ENCODE results near the gene RBM45. TPM values are rescaled to one million over a fixed set of nuclear protein-coding genes. Genes with fewer than 3 reads are reported as not detected.
A peak's percentile ranks its signal among the peaks of the same experiment; 100 is the strongest.

RBM45 gene
- total and polyA plus RNA-seq, 8 donors, result 11.5 to 29.4 (median 24.9) TPM

- intact Hi-C loops (cut with DNase I), result no loop called here
- Histone ChIP-seq H3K9me3 (no peaks in the 10 kb centered on the region), H3K4me3 (no peak overlapping the region), H3K36me3 (no peaks in the 10 kb centered on the region), H3K27ac (no peak overlapping the region), H3K4me1 (peaks cover 0 to 13% of the 10 kb centered on the region in 2 donors), H3K27me3 (peaks cover 4 to 38% of the 10 kb centered on the region in 2 donors)
- no peak for DNase-seq
- TF ChIP-seq CTCF (IDR thresholded peaks at IDR 0.05), result no peak
- no peak for ATAC-seq
Measured at GRCh38 chr2:178069551-178069950, 42.7 kb upstream of the RBM45 start.

- Histone ChIP-seq H3K4me1 (peaks cover 0 to 13% of the 10 kb centered on the region in 2 donors), H3K4me3 (no peak overlapping the region), H3K9me3 (no peaks in the 10 kb centered on the region), H3K27me3 (peaks cover 4 to 45% of the 10 kb centered on the region in 2 donors), H3K27ac (no peak overlapping the region), H3K36me3 (no peaks in the 10 kb centered on the region)
- ATAC-seq, result no peak
- intact Hi-C loops (cut with DNase I), result no loop called here
- no peak for DNase-seq
- no peak for TF ChIP-seq CTCF (IDR thresholded peaks at IDR 0.05)
Measured at GRCh38 chr2:178070824-178071223, 41.4 kb upstream of the RBM45 start.

- intact Hi-C loops (cut with DNase I), result no loop called here
- TF ChIP-seq CTCF (IDR thresholded peaks at IDR 0.05), result no peak
- Histone ChIP-seq H3K4me3 (no peak overlapping the region), H3K27ac (no peak overlapping the region), H3K9me3 (no peaks in the 10 kb centered on the region), H3K4me1 (peaks cover 0 to 13% of the 10 kb centered on the region in 2 donors), H3K27me3 (peaks cover 4 to 45% of the 10 kb centered on the region in 2 donors), H3K36me3 (no peaks in the 10 kb centered on the region)
- ATAC-seq, result no peak
- DNase-seq, result no peak
Measured at GRCh38 chr2:178072000-178072382, 40.2 kb upstream of the RBM45 start.

GRCh38 chr2:178072383-178073301, 39.6 kb upstream of the RBM45 start, which contains the start of gene PDE11A:
TSS of gene PDE11A (minus strand) at chr2:178072777. CDS start at chr2:178072437, 340 bp downstream.
- Histone ChIP-seq H3K9me3 (no peaks in the 10 kb centered on the region), H3K27ac (no peak within 1 kb of the TSS), H3K27me3 (peaks cover 4 to 45% of the 10 kb centered on the region in 2 donors), H3K4me3 (peak within 1 kb of the TSS; percentile 22 to 24), H3K36me3 (no peaks in the 10 kb centered on the region), H3K4me1 (peaks cover 0 to 13% of the 10 kb centered on the region in 2 donors)
- peak; percentile 17 to 92 (median 77) for DNase-seq
- TF ChIP-seq CTCF (IDR thresholded peaks at IDR 0.05), result no peak
- peak; percentile 99 for ATAC-seq
- intact Hi-C loops (cut with DNase I), result no loop called here
